GM18519 (cell line): ENCODE data around the gene PAX5.

Experiments used
- ATAC-seq: cut with Tn5 transposase; IDR thresholded peaks from one replicate; pipeline ENCODE4 v1.9.1; 2021; ENCODE audit warnings: mild to moderate bottlenecking, moderate library complexity; ENCODE audit not compliant: unreplicated experiment, low FRiP score

PAX5 gene

DNA sequence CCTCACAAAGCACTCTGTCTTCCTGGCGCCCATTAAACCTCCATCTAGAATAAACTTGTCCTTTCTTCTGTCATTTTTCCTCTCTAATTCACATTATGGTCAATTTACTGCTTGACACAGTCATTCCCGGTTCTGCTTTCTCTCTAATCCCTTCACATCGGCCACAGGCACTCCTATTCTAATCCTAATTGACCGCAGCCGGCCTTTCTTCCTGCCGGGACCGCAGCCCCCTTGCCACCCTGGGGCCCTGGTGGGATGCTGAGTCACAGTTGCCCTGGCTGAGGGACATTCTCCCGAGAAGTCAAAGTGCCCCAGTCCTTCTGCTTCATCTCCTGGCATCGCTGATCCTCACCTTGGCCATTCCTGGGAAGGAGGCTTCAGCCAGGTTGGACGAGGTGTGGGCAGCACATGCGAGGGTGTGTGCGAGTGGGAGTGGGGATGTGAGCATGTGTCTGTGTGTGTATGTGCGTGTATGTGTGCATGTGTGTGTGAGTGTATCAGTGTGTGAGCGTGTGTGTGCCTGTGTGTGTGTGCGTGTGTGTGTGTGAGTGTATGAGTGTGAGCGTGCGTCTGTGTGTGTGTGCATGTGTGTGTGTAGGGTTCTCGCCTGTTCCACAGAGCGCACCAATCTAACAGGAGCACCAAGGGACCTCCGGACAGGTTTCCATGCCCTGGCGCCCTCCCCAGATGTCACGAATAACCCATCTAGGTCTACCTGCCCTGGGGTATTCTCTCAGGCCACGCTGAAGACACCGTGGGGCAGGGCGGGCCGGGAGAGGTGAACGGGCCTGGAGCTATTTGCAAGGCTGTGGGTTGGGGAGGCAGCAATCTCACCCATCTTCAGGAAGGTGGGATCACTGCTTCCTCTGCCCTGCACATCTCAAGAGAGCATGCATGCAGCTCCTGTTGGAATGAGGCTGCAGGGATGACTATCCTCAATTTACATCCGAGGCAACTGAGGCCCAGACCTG is 191.2 kb downstream of the PAX5 start:
- ATAC-seq = no peak

DNA sequence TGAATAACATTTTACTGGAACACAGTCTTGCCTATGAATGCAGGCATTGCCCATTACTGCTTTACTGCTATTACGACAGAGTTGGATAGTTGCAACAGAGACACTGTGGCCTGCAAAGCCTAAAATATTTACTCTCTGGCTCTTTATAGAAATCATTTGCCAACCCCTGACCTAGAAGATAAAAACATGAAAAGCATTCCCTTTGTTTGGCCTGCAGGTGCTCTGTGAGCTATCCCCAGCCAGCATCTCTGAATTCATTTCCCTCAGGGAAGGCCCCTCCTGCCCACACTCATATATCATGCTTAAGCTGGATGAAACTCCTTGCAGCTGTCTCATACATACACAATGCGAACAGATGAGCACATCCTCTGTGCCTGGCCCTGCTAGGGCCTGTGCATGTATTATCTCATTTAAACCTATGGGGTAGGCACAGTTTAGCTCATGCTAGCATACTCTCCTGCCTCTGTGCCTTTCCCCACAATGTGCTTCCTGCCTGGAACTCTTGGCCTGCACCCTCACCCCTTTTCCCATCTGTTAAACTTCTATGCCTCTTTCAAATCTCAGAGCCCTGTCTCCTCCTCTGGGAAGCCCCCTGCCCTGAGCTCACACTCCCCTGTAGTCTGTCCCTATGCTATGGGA is 193.1 kb downstream of the PAX5 start:
- no peak for ATAC-seq

DNA sequence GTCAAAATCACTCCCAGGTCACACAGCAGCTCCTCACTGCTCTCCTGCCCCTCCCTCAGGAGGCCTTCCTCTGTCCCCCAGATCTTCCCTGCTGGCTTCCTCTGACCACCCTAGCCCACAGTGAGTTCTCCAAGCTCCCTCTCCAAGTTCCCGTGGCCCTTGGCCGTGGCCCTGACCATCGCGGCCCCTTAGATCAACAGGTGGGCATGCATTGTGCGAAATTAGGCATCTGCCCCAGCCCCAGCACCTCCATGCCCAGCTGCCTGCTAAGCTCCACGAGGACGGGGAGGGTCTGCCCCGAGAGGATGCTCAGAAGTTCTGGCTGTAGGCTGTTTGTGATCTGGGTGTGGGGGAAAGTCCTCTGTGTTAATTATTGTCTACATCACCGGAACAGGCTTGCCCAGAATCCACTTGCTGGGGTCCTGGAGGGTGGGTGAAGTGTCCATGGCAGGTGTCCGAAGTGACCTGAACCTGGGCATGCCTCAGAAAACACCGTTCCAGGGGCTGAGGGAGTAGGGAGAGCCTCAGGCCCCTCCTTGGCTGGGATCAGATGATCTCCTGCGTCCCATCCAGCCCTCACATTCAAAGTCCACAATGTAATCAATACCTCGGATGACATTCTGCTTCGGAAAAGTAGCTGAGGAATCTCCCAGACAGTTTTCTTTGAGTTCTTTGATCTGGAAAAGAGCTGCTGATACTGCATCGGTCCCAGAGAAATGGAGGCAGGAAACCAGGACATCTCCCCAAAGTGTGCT is 194.8 kb downstream of the PAX5 start:
- no peak for ATAC-seq

DNA sequence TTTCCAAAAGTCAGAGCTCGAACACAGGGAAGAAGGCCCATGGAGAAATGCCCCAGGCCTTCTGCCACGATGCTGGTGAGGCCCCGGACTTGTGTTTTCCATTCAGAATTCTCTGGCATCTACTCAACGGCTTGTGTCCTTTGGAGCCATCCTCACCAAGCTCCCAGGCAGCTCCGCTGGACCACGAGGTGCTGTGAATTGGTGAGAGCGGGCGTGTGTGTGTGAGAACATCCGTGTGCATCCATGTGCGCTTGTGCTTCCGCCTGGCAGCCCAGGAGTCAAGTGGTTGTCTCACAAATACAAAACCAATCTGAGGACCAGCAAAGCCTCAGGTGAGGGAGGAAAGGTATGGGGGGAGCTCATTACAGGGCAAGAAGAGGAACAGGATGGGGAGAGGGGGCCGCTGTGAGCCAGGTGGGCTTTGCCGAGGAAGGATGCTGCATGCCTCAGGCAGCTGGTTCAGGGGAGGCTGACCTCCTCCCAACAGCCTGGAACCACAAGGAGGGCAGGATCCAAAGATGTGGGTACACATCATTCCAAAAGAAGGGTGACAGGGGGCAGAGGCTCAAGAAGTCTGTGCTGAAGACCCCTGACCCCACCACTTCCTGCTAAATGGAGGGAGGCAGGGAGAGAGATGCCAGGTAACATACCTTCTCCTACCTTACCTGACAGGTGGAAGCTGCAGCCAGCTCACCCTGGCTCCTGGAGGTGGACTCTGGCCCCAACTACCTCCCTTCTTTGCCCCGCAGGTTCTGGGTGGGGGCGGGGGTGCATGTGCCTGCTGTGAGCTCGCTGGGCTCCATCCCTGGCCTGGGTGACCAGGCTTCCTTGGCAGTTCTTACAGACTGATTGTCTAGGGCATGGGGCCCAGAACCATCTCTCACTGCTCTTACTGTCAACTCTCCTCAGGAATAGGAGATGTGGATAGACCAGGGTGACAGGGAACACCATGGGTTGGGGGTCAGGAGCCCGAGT is 196.3 kb downstream of the PAX5 start:
- ATAC-seq = no peak

DNA sequence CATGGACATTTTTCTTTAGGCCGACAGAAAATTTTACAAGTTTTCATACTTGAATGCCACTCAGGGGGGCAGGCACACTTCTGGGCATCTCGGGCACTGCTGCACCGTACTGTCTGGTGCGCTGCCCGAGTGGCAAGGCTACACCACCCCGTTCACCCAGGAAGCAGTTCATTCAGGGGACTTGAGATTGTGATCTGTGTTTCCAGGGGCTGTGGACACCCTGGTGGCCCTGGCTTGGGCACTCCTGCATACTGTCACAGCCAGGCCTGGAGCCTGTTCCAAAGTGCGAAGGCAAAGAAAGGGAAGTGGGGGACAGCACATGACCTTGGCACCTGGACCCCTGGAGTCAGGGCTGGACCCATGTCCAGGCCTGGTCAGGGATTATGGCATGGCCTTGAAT is 197.6 kb downstream of the PAX5 start:
- ATAC-seq = no peak

DNA sequence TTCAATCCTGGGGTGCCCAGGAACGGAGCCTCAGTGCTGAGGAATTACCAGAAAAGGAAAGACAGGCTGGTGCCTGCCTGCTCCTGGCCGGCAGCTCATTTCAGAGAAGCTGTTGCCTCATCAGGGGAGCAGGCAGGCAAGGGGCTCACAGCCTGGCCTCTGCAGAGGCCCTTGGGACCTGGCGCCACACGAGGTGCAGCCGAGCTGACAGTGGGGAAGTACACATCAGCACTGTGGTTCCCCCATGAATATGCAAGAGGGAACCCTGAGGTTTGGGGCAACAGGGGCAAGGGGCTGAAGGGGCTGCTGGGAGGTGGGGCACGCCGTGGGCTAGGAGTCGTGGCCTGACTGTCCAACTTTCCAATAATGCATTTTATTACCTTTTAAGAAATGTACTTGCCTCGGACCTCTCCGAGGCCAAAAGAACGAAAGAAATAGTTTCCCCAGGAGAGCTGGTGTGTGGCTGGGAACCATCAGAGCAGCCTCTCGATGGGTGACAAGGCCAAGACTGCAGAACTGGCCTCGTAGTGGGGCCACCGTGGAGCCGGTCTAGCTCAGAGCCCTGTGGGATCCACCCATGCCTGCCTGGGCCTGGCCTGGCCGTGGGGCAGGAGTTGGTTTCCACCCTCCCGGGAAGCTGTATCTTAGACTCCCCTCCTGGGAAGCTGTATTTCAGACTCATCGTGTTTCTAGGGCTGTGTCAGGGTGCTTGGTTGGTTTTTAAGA is 198.6 kb downstream of the PAX5 start:
- no peak for ATAC-seq

DNA sequence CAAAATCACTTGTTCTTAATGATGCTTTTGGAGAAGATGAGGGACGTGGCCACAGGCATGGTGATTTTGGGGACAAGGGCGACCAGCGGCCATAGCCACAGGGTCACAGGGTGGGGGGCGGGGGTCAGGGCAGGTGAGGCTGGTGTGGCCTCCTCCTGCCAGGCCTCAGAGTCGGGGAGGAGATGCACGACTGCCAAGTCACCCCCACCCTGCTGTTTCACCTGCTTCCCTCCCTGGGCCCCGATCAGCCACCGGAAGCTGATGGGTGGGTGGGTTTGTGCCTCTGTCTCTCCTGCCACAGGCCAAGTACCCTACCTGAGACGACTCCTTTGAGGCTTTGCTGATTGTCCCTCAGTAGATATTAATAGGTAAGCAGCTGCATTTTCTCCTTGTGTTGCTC is 199.3 kb downstream of the PAX5 start:
- no peak for ATAC-seq

DNA sequence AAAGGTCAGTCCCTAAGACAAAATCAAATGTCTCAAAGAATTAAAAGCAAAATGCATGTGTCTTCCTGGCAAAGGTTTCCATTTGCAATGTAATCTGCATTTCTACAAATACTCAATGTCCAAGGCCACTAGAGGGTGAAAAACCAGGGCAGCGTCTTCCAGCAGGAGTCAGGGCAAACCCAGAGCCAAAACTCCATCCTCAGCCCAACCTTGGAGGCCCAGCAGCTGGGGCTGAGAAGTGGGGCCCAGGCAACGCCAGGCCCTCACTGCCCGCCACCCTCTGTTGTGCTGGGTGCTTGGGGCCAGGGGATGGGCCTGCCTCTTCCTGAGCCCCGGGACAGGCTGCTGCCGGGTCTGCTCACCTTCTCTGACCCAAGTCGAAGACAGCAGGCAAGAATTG is 200.1 kb downstream of the PAX5 start:
- no peak for ATAC-seq

DNA sequence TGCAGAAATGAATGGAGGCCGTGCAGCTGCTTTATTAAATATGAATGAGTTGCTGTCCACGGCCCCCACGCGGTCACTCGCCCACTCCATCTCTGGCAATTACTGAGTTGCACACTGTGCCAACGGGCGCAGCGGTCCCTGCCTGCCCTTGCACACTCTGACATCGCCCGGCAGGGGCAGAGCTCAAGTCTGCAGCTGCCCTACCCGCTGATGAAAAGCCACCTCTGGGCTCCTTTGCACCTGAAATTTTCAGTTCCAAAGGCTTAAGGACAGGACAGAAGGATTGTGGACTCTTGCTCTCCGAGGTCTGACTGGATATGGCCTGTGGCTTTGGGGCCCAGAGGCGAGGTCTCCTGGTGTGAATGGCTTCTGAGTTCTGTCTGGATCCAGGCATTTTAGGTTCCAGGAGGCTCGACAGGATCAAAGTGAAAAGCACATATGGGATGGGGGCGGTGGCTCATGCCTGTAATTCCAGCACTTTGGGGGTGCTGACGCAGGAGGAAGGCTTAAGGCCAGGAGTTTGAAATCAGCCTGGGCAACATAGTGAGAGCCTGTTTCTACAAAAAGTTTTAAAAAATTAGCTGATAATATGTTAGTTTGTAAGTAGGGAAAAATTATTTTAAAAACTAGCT is 201.8 kb downstream of the PAX5 start:
- no peak for ATAC-seq

DNA sequence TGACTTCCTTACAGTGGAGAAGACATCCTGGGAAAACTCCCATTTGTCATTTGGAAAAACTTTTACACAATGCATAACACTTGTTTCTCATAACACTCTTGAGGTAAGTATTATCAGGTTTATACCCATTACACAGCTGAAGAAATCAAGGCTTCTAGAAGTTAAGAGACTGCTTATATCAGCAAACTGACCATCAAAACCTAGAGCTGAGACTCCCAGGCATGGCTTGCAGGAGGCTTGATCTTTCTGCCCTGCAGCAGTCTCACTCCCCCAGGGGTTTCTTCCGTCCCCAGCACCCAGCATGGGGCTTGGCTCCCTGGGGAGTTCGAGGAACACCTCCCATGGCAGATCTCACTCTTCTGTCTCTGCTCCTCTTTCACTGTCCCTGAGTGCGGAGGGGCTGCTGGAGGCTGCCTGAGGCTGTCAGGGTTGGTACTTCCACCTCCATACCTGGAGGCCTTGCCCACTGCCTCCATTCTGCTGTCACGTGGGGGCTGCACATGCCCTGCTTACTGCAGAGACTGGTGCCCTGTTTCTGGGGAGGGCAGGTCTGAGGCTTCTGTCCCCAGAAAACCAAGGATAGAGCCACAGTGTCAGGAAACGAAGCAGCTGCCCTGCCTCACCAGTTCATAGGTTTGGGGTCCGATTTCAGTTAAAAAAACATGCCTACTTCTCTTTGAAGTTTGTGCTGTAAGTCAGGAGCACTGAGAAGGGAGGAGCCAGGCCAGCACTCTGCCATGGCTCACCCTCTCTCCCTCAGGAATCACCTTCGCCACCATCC is 202.5 kb downstream of the PAX5 start:
- no peak for ATAC-seq

DNA sequence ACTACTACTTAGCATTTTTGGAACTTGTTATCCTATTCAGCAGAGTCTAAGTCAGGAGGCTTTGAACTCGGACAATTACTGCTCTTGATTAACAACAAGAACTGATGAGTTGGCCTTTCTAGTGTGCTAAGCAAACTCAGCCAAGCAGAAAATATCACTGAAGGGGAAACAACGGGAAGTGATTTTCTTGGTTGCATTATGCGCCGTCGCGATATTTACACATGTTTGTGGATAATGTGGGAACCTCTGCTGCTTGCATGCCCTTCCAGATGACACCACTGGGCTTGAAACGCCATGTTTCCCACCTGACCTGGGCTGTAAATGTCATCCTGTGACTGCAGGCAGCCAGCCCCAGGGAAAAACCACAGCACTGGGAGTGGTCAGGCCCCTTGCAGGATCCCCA is 205.5 kb downstream of the PAX5 start:
- no peak for ATAC-seq

DNA sequence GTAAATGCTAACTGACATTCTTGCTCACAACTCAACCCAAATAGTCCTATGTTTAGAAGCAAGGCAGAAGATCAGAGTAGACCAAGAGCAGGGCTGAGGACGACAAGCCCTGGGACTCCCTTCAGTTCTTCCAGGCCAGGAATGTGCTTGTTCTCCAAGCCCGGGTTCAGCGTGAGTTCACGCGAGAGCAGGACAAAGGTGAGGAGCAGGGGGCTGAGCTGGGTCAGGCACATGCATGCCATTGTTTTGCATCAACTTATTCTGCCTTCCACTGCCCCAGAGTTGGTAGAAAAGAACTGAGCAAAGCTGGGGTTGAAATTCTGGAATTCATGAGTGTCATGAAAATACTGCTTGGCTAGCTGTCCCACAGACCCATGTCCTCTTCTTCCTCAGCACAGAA is 206.5 kb downstream of the PAX5 start:
- ATAC-seq = no peak

DNA sequence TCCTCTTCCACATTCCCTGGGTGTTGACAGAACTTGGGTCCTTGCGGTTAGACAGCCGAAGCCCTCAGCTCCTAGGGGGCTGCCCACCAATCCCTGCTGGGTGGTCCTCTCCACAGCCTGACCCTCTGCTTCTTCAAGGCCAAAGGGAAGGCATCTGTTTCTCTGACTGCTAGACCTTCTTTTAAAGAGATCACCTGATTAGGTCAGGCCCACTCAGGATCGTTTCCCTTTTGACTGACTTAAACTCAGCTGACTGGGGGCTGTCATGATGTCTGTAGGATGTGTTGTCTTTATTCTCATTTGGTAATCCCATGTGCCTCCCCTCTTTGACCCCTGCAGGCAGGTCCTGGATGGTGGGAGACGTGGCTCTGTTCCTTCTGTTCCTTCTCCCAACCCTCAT is 207.5 kb downstream of the PAX5 start:
- no peak for ATAC-seq

DNA sequence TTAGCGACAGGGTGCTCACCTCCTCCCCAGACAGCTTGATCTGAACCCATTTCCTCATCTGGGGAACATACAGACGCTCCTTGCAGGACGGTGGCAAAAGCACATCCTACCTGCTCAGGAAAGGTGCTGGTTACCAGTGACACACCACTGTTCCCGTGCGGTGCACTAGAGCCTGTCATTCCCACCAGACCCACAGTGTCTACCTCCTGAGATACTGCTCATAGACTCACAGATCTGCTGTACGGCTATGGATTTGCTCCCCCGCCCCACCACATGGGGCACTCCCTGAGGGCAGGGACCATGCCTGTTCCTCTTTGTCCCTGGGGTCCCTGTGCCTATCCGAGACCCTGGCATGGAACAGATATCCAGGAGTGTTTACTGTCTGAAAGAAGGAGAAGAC is 208.9 kb downstream of the PAX5 start:
- ATAC-seq = no peak

DNA sequence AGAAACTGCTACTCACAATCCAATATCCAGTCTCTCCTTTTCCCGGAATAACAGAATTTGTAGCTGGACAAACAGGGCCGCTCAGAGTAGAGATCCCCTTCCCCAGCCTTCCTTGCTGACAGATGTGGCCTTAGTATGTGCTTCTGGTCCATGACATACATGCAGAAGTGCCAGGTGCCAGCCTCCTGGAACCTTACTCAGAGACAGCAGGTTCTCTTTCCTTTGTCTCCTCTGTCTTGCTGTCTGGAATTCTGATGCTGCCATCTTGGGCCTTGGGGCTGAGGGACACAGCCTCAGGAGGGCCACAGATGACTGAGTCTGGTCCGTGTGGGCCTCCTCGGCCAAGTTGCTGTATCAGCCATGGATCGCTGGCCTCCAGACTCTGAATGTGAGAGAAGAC is 210.1 kb downstream of the PAX5 start:
- ATAC-seq = no peak

DNA sequence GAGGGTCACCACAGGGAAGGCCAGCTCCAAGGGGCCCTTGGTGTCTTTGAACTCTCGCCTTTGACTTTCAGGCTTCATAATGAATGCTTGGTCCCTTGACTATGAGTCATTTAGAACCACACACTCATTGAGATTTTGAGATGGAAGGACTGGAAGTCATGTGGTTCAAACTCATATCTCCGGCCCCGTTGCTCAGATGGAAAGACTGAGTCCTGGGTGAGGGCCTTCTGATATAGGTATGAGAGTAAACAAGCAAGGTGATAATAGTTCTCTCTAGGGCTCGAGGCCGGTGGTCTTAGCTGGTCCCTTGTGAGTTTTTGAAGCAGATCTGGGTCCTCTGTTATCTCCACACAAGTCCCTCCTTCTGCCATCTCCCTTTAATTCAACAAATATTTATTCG is 210.6 kb downstream of the PAX5 start:
- no peak for ATAC-seq

DNA sequence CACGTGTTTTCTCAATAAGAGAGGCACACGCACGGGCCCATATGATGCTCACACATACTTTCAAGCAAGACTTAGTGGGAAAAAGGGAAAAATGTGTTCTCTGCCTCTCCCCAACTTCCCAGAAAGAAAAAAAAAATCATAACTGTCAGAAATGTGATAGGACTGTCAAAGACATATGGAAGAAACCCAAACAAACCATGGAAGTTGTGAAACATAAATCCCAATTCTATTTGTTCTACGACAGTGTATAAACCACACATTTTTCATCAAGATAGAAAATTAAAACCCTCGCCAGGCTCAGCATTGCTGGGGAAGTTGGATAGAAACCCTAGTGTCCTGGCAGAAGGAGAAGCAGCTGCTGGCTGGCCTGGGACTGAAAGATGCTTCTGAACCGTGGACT is 211.9 kb downstream of the PAX5 start:
- ATAC-seq = no peak

DNA sequence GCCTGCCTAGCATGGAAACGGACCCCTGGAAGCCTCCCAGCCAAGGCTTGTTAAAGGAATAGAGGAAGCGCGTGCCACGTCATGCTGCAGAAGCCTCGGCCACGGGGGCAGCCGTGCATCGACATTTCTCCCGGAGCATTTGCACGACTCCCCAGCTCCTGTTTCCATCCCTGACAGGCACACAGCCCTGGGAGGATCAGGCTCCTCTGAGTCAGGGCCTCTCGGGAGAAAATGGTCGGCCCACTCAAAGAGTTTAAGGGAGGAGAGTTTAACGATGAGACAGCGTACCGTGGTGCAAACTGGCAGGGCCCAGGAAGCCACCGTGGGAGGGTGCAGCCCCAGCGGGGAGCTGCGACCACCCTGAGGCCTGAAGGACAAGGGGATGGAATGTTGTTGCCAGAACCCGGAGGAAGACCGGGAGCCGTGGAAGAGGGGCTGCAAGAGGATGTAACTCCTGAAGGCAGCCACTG is 213.6 kb downstream of the PAX5 start:
- ATAC-seq = no peak
